Sigmoid colon (tissue), 4 donors: ENCODE results near the gene POT1.

Source experiments
- CTCF ChIP-seq, 4 experiments: fragments of 450-650 bp in 3 of 4; fragments of 200-600 bp in 1 of 4; IDR thresholded peaks; one replicate each; pipeline ENCODE4 v1.5.1; 2016 to 2019; ENCODE audit warnings: antibody characterized with exemption in 4 of 4, mild to moderate bottlenecking in 3 of 4, moderate library complexity in 2 of 4
- EP300 ChIP-seq, 4 donors: sonication (generic); formaldehyde crosslinking; IDR thresholded peaks; one replicate each; pipeline ENCODE4 v1.6.1; 2017; ENCODE audit warnings: antibody characterized with exemption in 4 of 4
- POLR2A ChIP-seq, 2 donors: fragments of 450-650 bp; IDR thresholded peaks; one replicate each; pipeline ENCODE4 v1.6.1; 2016; ENCODE audit warnings: antibody characterized with exemption in 2 of 2, mild to moderate bottlenecking in 2 of 2, moderate library complexity in 2 of 2
- POLR2AphosphoS5 ChIP-seq, 4 donors: sonication (generic); formaldehyde crosslinking; IDR thresholded peaks; one replicate each; pipeline ENCODE4 v1.6.1; 2017; ENCODE audit warnings: antibody characterized with exemption in 4 of 4

GRCh38 chr7:124879103-124879502 is 50.5 kb downstream of the POT1 start:
- TF ChIP-seq CTCF (IDR thresholded peaks at IDR 0.05) (no peak), POLR2A (IDR thresholded peaks at IDR 0.05) (no peak), POLR2AphosphoS5 (IDR thresholded peaks at IDR 0.05) (no peak), EP300 (IDR thresholded peaks at IDR 0.05) (no peak)
